DMS153 (cell line): ENCODE results near the gene VPS35.

ENCODE experiments used
- DNase-seq: peaks from one replicate; lab custom pipeline; 2025; lab: John Stamatoyannopoulos, UW

The VPS35 gene

DNA sequence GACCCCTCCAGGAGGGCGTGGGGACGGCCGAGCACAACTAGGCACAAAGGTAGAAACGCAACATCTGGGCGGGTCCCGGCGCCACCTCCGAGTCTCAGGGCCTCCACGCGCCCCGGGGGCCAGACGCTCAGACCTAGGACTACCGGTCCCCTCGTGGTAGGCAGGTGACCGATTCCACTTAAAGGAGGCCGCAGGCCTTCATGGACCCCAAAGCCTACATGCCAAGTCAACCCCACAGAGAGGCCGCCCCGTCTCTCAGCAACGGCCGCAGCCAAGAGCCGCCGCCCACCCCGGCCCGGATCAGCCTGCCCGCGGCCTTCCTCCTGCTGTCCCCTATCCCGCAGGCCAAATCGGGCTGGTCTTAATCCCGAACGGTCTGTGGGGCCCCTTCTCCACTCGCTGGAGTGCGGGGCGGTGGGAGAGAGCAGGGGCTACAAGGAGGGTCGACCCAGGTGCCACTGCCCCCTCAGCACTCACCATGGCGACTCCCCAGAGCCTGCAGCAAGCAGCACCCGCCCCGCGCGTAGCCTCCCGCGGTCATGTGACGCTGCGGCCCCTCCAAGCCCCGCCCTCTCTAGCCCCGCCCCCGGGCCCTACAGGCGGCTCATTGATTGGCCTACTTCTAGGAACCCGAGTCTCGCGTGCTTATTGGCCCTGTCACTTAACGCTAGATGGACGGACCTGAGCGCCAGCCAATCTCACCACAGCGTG is at the start of gene VPS35:
VPS35 (minus strand) TSS at position 525 of the 711 bp plus-strand sequence; CDS start at position 480, 45 bp downstream.
- peak; percentile 87 for DNase-seq

DNA sequence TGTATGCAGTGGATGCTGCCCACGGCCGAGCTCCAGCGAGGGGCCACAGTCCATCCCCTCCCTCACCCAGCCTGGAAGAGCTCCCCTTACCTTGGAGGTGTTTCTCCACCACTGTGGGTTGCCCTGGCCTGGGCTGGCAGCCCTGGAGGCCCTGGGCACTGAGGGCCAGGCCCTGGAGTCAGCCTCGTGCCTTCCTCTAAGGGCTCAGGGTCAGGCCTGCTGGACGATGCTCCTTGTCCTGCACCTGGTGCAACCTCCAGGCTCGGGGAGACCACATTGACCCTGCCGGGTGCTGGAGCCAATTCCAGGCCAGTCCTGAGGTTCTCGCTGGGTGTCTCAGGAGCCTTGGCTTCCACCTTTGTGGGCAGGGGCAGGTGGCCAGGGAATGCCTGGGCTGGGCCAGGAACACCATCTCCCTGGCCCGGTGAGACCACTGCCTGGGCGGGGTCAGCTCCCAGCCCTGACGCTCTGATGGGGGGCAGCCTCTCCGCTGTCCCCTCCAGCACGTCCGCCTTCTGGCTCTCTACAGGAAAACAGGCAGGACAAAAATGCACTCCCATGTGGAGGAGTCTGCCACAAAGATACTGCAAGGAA is 48.7 kb upstream of the VPS35 start:
- DNase-seq, result no peak

DNA sequence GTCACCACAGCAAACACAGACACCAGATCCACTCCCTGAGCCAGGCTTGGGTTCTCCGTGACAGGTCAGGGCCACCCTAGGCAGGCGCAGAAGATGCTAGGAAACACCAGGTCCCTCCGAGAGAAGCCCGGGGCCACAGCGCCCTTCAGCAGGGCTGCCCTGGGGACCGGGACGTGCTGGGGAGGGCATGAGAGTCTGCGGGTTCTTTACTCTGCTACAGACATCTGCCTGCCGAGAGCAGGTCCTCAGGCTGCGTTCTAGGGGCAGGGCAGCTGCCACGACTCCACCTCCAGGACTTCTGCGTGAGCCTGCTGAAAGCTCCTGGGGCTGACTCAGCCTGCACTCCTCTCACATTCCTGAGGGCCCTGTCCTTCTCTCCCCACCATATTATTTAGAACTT is 47.7 kb upstream of the VPS35 start:
- DNase-seq, result no peak

DNA sequence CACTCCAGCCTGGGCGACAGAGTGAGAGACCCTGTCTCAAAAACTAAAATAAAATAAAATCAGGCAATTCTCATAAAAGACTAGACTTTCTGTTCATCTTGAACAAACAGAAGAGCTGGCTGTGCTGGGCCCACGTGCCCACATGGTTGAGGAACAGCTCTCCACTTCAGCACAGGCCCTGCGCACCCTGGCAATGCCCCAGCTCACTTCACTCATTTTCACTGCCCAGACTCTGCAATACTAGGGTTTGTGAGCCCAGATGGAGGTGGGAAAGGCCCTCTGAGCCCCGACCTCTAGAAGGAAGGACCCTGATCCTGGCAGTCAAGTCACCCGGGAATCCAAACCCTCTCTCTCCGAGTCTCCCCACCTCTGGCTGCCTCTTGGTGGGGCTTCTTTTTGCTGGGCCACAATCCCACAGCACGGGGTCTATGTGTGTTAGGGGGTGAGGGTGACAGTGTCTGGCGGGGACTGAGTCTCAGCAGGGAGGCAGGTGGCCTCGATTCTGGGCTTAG is 44.4 kb upstream of the VPS35 start:
- DNase-seq, result no peak

DNA sequence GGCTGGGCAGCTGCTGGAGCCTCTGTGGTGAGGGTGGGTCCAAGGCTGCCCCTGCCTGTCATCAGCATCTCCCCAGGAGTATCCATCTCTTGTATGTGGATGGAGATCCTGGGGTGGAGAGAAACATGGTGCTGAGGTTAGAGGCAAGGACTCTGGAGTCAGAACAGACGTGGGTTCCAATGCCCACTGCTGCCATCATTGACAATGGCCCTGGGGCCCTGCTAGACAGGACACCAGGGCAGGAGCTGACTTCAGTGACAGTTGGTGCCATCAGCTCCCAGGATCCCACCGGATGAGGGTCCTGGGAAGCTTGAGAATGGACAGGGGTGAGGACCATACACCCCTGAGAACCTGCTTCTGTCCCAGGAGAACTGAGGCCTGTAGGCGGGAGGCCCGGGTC is 43.6 kb upstream of the VPS35 start:
- no peak for DNase-seq

DNA sequence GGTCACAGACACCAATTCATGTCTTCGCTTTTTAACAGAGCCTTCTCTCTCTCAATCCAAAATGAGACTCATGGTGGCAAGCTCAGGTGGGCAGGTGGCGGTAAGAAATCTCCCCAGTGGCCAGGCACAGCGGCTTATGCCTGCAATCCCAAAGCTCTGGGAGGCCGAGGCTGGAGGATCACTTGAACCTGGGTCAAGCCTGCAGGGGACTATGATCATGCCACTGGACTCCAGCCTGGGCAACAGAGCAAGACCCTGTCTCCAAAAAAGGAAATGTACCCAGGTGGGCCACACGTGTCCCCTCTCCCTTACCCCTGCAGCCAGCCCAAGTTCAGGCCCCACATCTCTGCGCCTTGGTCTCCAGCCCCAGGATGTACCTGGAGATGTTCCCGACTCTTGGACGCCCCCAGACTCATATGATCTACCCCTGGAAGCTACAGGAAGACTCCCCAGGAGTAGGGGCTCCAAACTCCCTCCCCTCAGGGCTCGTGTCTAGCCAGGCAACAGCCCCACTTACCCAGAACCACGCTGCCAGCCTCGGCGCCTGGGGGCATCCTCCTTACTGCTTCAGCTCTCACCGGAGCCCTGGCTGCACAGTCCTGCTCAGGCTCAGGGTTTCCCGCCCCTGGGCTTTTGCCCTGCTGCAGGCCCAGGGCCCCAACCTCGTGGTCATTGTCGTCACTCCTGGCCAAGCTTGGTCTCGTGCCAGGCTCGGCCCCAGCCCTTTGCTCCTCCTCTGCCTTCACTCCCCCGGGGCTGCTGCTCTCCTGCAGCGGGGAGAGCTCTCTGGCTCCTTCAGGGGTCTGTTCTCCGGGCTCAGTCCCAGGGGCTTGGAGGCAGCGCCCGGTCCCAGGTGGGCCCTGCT is 42.9 kb upstream of the VPS35 start:
- no peak for DNase-seq

DNA sequence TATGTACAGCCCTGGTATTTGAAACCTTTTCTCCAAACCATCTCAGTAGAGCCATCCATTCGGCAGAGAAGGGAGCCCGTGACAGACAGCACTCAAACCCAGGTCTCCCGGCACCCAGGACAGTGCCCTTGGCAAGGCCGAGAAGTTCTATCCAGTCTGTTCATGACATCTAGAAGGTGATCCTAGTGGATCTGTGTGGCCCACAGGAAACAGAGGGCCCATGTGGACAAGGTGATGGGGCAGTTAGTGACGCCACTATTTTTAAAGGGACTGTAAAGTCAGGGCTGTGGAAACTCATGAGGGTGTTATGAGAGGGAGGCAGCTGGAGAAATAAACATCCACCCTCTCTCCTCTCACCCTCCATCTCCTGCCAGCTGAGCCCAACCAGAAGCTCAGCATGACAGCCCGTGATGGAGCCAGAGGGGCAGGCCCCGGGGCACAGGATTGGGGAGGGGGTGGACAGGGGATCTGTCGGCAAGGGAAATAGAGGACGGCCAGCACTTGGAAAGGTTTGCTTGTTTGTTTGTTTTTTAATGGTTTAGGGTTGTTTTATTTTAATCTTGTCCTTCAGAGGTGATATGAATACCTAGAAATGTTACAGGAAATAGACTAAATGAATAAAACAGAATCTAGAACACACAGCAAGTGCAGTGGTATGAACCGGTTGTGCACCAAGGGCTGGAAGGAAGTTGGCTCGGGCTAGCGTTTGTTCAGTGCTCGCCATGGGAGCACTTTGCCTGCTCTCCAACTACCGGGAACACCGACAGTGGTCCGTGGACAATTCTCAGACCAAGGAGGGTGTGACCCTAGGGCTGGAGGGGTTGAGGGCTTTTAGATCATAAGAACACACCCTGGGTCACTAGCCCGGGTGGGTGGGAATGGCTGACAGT is 42.1 kb upstream of the VPS35 start:
- no peak for DNase-seq

DNA sequence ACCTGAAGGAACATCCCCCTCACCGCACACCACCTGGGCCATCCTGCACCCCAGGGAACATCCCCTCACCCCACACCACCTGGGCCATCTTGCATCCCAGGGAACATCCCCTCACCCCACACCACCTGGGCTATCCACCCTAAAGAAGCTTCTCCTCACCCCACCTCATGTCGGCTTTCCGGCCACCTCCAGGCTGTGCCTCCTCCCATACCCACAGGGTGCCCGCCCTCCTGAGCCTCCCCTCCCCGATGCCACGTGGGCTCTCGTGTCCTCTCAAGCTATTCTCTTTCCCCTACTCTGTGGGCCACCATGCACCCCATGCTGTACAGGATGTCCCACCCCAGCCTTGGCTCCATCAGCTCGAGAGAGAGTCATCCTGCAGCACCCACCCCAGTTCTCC is 41.1 kb upstream of the VPS35 start:
- DNase-seq, result no peak

DNA sequence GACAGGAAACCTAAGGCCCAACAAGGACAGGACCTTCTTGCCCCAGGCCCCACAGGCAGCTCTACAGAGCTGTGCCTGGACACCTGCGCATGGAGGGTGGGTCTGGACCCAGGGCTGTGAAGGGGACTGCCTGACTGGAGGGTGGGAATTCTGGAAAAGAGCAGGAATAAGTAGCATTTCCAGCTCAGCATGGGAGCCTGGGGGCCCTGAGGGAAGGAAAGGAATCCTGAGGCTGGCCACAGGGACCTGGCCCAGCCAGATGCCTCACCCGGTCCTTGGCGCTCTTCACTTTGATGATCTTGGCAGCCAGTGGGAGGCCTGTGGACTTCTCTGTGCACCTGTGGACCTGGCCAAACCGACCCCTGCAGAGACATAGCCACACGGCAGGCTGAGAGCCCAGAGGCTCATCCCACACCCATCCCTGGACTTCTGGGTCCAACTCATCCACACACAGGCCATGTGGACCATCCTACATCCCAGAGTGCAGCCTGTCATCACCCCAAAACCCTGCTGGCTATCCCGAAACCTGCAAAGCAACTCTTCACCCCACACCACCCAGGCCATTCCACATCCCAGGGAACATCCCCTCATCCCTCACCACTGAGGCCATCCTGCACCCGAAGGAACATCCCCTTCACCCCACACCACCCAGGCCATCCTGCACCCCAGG is 40.5 kb upstream of the VPS35 start:
- DNase-seq, result no peak

DNA sequence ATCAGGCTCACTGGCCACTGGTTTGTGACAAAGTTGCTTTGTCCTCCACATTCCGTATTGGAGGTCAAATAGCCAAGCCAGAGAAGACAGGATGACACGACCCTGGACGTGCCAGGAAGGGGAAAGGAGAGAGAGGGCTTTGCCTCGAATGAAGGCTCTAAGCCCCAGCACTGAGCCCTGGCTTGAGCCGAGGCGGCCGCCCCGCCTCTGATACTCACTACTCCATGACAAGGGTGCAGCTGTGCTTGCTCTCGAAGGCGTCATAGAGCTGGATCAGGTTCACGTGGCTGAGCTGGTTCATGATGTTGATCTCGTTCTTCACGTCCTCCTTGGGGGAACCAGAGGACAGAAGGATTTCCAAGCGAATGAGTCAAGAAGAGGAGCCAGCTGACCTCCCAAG is 39.8 kb upstream of the VPS35 start:
- no peak for DNase-seq

DNA sequence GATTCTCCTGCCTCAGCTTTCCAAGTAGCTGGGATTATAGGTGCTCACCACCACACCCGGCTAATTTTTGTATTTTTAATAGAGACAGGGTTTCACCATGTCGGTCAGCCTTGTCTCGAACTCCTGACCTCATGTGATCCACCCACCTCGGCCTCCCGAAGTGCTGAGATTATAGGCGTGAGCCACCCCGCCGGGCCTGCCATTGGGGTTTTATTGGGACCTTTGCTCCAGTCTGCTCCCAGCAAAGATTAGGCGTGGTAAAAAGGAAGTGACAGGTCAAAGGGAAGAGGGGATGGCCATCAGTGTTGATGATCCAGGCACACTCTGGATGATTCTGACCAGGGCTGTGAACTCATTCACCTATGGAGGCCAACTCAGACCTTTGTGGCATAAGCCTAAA is 38.7 kb upstream of the VPS35 start:
- DNase-seq, result no peak

DNA sequence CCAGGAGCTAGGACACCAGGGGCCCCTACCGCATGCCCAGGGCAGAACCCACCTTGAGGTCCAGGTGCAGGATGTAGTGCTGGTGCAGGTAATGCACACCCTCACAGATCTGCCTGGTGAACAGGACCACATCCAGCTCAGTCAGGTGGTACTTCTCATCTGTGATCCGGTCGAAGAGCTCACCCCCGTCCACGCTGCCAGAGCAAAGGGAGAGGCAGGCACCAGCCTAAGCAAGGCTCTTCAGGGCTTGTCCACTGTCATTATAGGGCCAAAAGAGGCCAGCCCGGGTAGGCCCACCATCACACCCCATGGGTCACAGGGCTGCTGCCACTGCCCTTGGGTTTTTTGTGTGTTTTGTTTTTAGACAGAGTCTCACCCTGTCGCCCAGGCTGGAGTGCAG is 38.2 kb upstream of the VPS35 start:
- DNase-seq, result no peak

DNA sequence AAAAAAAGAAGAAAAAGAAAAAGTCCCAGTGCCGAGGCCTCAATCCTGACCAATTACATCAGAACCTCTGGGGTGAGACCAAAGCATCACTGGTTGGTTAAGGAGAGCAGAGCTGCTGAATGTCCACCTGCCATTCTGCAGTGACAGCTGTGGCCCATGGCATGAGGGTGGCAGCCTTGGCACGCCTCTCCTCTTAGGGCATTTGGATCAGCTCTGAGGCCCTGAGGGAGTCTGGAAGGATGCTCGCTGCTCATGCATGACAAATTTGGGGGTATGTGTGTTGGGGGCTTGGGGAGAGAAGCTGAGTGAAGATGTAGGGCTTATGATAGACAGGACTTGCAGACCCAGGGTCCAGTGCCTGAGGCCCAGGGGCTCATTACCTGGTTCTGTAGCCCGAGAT is 32.9 kb upstream of the VPS35 start:
- DNase-seq, result no peak

DNA sequence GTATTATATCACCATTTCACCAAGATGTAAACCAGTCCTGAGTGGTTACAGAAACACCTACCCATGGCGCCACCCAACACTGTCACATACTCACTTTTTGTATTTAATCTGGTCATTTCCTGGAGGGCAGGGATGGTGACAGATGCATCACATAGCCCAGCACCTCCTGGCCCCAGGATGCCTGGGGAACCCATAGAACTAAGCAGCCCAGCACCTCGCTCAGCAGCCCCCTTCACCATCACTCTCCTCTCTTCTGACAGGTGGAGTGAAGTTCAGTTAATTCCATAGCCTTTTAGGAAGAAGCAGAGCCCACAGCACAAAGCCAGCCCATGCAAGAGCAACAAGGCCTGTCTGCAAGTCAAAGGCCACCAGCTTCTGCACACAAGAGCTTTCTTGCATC is 31.6 kb upstream of the VPS35 start:
- DNase-seq, result no peak

DNA sequence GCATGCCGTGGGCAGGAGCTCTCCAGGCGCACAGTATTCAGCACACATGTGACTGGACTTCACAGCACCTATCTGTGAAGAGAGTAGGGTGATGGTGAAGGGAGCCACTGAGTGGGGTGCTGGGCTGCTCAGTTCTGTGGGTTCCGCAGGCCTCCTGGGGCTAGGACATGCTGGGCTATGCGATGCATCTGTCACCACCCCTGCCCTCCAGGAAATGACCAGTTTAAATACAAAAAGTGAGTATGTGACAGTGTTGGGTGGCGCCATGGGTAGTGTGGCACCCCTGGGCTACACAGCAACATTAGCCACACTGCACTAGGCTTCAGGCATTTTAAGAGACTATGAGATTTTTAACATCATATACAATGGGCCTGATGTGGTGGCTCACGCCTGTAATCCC is 30.6 kb upstream of the VPS35 start:
- no peak for DNase-seq

DNA sequence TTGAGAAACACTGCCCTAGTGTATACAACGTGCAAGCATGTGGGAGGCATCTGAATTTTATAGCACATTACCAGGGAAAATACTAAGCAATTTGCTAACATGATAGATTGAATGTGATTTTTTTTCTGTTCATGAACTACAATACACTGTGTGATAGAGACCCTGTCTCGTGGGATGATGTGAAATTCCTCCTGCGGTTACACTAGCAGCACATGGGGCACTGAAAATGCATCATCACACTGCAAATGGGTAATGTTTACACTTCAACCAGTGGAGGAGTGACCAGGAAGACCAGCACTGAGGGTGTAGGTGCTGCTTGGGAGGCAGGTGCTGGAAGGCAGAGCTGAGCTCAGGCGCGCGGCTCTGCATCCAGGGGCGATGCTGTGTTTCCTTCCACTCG is 29.2 kb upstream of the VPS35 start:
- no peak for DNase-seq

DNA sequence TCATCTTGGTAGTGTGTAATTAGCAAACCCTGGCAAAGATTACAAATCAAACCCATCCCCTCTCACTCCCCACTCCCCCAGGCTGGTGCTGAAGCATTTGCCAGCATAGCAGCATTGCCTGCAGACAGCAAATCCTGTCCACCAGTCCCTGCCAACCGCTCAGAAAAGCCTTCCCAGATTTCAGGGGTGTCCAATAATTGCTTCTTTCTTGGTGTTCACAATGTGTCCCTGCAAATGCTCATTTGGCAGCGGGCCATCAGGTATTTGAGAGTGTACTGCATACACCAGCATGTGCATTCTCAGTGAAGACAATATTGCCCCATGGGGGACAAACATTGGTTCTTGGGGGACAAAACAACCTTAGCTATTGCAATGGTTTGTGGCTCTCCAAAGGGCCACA is 28.7 kb upstream of the VPS35 start:
- DNase-seq, result no peak

DNA sequence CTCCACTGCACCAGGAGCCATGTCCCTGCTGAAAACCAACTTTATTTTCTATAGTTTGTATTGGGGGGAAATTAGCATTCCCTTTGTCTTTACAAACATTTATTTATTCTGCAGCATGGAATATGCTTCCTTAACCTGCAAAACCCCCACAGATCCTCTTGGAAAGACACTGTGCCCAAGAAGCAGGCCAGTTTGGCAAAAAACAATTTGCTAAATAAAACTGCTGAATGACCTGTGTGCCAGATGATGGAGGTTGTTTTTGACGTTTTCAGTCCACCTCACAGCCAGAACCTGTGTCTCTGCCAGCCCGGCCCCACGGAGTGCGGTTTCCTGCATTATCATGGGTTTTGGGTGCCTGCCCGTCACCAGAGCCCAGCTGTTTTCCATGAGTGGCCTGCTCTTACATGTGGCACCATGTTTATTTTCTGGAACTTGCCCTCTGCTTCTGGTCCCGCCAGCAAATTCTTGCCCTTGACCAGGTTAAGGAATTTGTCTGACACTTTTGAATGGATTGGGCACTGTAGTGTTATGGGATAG is 26.9 kb upstream of the VPS35 start:
- DNase-seq, result no peak

DNA sequence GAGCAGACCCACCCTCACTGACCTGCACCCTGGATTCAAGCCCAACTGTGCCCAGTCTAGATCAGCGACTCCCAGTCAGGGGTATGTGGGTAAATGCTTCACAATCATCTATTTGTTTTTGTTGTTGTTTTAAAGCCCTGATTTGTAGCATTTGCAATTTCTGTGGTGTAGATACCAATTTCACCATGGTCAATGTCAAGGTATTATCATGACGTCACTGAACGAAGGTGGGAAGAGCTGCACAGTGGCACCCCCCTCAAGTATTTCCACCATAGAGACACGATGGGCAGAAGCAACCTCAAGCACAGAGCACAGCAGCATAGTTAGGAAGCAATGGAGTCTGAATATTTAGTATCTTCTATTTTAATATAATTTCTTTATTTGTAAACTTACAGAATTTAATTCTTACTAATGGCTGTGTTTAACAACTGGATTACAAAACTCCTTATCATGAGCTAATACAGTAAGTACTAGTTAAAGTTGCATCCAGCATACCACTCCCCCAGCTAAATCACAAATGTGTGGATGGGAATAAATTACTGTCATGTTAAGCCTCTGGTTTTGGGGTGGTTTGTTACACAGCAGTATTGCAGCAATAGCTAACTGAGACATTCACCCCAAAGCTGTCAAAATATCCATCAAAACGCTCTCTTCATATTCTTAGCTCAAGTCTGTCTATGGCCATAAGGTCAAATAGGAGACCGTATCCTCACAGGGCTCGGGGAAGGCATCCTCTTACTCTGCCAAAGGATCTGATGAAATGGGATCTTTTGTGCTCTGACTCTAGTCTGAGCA is 26.0 kb upstream of the VPS35 start:
- no peak for DNase-seq

DNA sequence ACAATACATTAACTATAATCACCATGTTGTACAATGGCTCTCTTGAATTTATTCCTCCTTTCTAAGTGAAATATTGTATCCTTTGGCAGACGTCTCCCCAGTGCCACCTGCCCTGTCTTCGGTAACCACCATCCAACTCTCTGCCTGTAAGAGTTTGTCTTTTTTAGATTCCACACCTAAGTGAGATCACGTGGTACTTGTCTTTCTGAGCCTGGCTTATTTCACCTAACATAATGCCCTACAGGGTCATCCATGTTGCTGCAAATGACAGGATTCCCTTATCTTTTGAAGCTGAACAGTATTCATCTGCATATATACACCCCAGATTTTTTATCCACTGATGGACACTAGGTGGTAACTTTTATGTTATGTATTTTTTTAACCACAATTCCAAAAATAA is 24.7 kb upstream of the VPS35 start:
- DNase-seq, result no peak
